HCT116 (cell line): Measurements from ENCODE around the gene IL20RA. TPM values are rescaled to one million over a fixed set of nuclear protein-coding genes. Genes with fewer than 3 reads are reported as not detected.

Source experiments
- ATAC-seq: fragments of 200-7000 bp; cut with Tn5 transposase; 2 replicates; pipeline ENCODE4 v1.9.1; 2020; ENCODE audit warnings: mild to moderate bottlenecking, moderate library complexity
- BruUV-seq: library from RNA; stranded (reverse); fragments of 400-500 nt; replicated peaks from 2 replicates; lab custom pipeline; 2021; lab: Mats Ljungman, UMichigan
- CTCF ChIA-PET: fragments of 300-600 bp; sonication (Branson Sonifier 250); formaldehyde crosslinking; loops from one replicate; lab custom pipeline; 2021; ENCODE audit warnings: antibody characterized with exemption; lab: Charles Lee
- POLR2A ChIA-PET: fragments of 300-600, 350-600 bp; sonication (Branson Sonifier 250); formaldehyde crosslinking; loops from one replicate; lab custom pipeline; 2021; ENCODE audit warnings: antibody characterized with exemption; lab: Charles Lee
- RAD21 ChIA-PET, 2 experiments: fragments of 300-600 bp; sonication (Branson Sonifier 250); formaldehyde crosslinking; loops; one replicate each; lab custom pipeline; 2023; ENCODE audit warnings: low total read pairs in 2 of 2; ENCODE audit not compliant: uncharacterized antibody in 2 of 2, unreplicated experiment in 2 of 2, low non-redundant PET in 1 of 2; lab: Charles Lee
- DNase-seq: peaks from one replicate; pipeline ENCODE4 v3.0.0-alpha.2; 2010; ENCODE audit warnings: low read depth, low spot score
- H2AFZ ChIP-seq: fragments of 200-600 bp; shearing (Covaris generic), sonication (generic); 2 replicates; pipeline ENCODE4 v1.6.1; 2017; ENCODE audit warnings: low read depth, mixed run types, mixed read lengths, antibody characterized with exemption, low read length; ENCODE audit not compliant: poor library complexity, severe bottlenecking
- H3K27ac ChIP-seq: 2 replicates; pipeline ENCODE4 v1.5.1; 2012; ENCODE audit warnings: low read depth, low read length
- H3K27me3 ChIP-seq: fragments of 200-600 bp; sonication (generic); 2 replicates; pipeline ENCODE4 v1.6.1; 2016; ENCODE audit warnings: mixed run types, low read length, mixed read lengths; ENCODE audit not compliant: insufficient read depth
- H3K36me3 ChIP-seq, 2 experiments: fragments of 200-500 bp in 1 of 2; fragments of 200-600 bp in 1 of 2; sonication (Bioruptor generic) in 1 of 2; sonication (generic) in 1 of 2; 2 replicates each; pipeline versions ENCODE4 v1.5.1 to v1.6.1; 2014 to 2016; ENCODE audit warnings: low read length in 2 of 2, inconsistent platforms in 1 of 2, mixed read lengths in 1 of 2, mixed run types in 1 of 2; ENCODE audit not compliant: insufficient read depth in 2 of 2, control insufficient read depth in 1 of 2
- H3K4me1 ChIP-seq, 2 experiments: fragments of 200-600 bp in 1 of 2; sonication (generic) in 1 of 2; 2 replicates each; pipeline versions ENCODE4 v1.5.1 to v1.6.1; 2012 to 2017; ENCODE audit warnings: low read length in 2 of 2, inconsistent platforms in 1 of 2, mild to moderate bottlenecking in 1 of 2, mixed read lengths in 1 of 2, mixed run types in 1 of 2, moderate library complexity in 1 of 2; ENCODE audit not compliant: insufficient read depth in 2 of 2, control insufficient read depth in 1 of 2
- H3K4me2 ChIP-seq: fragments of 200-600 bp; sonication (generic); 2 replicates; pipeline ENCODE4 v1.6.1; 2017; ENCODE audit warnings: mixed run types, low read length, mixed read lengths
- H3K4me3 ChIP-seq, 2 experiments: fragments of 200-600 bp in 1 of 2; sonication (generic) in 1 of 2; replicated peaks in 1 of 2; 2 replicates each; pipeline ENCODE4 v1.5.1; 2011 to 2016; ENCODE audit warnings: low read length in 2 of 2, control low read depth in 1 of 2, low read depth in 1 of 2, mild to moderate bottlenecking in 1 of 2, mixed read lengths in 1 of 2, mixed run types in 1 of 2
- H3K79me2 ChIP-seq: fragments of 200-600 bp; sonication (generic); 2 replicates; pipeline ENCODE4 v1.6.1; 2017; ENCODE audit warnings: mild to moderate bottlenecking, mixed run types, low read length, moderate library complexity, mixed read lengths; ENCODE audit not compliant: insufficient read depth
- H3K9ac ChIP-seq: fragments of 200-600 bp; sonication (generic); 2 replicates; pipeline ENCODE4 v1.6.1; 2016; ENCODE audit warnings: low read length, mixed read lengths
- H3K9me2 ChIP-seq: fragments of 200-600 bp; sonication (generic), shearing (Covaris generic); 2 replicates; pipeline ENCODE4 v1.6.1; 2017; ENCODE audit warnings: mixed run types, mild to moderate bottlenecking, moderate library complexity; ENCODE audit not compliant: insufficient read depth
- H3K9me3 ChIP-seq, 2 experiments: fragments of 200-500 bp in 1 of 2; fragments of 200-600 bp in 1 of 2; sonication (Bioruptor generic) in 1 of 2; sonication (generic) in 1 of 2; 2 replicates each; pipeline ENCODE4 v1.6.1; 2014 to 2017; ENCODE audit warnings: low read length in 2 of 2, mixed read lengths in 2 of 2, inconsistent platforms in 1 of 2, low read depth in 1 of 2, mild to moderate bottlenecking in 1 of 2, mixed run types in 1 of 2, moderate library complexity in 1 of 2; ENCODE audit not compliant: control insufficient read depth in 1 of 2, insufficient read depth in 1 of 2
- H4K20me1 ChIP-seq: fragments of 200-600 bp; sonication (generic), shearing (Covaris generic); 2 replicates; pipeline ENCODE4 v1.6.1; 2017; ENCODE audit warnings: mixed run types, mild to moderate bottlenecking, moderate library complexity; ENCODE audit not compliant: insufficient read depth
- EZH2 ChIP-seq: fragments of 200-600 bp; sonication (generic); IDR thresholded peaks from 2 replicates; pipeline ENCODE4 v1.6.1; 2017; ENCODE audit warnings: antibody characterized with exemption, mixed run types
- POLR2AphosphoS5 ChIP-seq: IDR thresholded peaks from 2 replicates; pipeline ENCODE4 v1.6.1; 2011; ENCODE audit warnings: mild to moderate bottlenecking, low read depth, low read length, moderate library complexity
- SP1 ChIP-seq: IDR thresholded peaks from 2 replicates; pipeline ENCODE4 v1.6.1; 2012; ENCODE audit warnings: low read depth
- intact Hi-C: fragments of 100-400 bp; cut with micrococcal nuclease; formaldehyde crosslinking; loops from 2 replicates; pipeline ENCODE4 v1.10.0; 2022
- total RNA-seq: library from RNA; stranded (reverse); gene quantifications from one replicate; pipeline ENCODE4 v1.2.1, GENCODE V29; 2021; ENCODE audit not compliant: unreplicated experiment
- TF ChIP-seq, protein P1 (sequence below): IDR thresholded peaks from 2 replicates; pipeline ENCODE4 v1.6.1; 2012
- TF ChIP-seq, protein P2 (sequence below): IDR thresholded peaks from 2 replicates; pipeline ENCODE4 v1.6.1; 2011; ENCODE audit warnings: mild to moderate bottlenecking, low read length, moderate library complexity; ENCODE audit not compliant: insufficient replicate concordance; ENCODE audit errors: extremely low read depth
- TF ChIP-seq, protein P3 (sequence below): IDR thresholded peaks from 2 replicates; pipeline ENCODE4 v1.6.1; 2012; ENCODE audit warnings: low read depth

Gene IL20RA
- total RNA-seq, 1 experiment from 2014 or later: 1.1 TPM

DNA sequence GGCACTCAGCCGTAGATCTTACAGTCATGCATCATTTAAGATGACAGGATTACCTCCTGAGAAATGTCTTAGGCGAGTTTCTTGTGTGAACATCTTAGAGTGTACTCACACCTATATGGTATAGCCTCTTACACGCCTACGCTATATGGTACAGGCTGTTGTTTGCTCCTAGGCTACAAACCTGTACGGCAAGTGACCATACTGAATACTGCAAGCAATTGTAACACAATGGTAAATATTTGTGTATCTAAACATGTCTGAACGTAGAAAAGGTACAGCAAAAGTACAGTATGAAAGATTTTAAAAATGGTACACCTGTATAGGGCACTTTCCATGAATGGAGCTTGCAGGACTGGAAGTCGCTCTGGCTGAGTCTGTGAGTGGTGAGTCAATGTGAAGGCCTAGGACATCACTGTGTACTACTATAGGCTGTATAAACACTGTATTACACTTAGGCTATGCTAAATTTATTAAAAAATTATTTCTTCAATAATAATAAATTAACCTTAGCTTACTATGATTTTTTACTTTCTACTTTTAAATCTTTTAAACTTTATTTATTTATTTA is 541 bp upstream of the IL20RA start (continued):
- TF ChIP-seq, protein P1, sequence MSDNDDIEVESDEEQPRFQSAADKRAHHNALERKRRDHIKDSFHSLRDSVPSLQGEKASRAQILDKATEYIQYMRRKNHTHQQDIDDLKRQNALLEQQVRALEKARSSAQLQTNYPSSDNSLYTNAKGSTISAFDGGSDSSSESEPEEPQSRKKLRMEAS: no peak
- no peak for TF ChIP-seq EZH2

DNA sequence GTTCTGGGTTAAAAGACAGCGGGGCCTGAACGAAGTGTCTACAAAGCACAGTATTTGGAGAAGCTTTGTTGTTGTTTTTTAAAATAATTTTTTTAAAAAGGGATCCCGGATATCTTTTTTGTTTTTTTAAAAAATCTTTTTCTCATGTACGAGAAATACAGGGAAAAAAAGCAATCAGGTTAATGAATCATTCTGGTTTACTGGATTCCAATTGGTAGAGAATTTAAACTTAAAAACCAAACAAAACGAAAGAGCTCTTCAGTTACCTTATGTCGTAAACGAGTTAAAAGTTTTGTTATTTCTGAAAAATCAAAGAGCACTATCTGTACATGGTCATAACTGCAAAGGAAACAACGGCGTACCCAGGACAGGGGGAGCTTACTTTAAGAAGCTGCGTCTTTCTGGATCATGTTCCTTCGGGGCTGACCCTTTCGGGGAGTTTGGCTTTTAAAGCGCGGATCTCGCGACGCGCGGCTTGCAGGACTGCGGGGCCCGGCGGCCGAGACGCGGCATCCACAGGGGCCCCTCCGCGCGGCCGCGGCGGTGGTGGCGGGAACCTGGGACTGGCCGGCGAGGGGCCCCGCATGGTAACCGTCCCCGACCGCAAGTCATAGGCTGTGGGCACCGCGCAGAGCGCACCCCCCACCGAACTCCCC is 927 bp downstream of the IL20RA start:
- Histone ChIP-seq H2AFZ (peak overlapping the region; percentile 75), H3K27ac (peak overlapping the region; percentile 43; the same call in 1 of the 2 replicates), H3K79me2 (no peaks in the 10 kb centered on the region)
- intact Hi-C loops: no loop called here
- TF ChIP-seq POLR2AphosphoS5 (peak; percentile 17; the same call in 1 of the 2 replicates), SP1 (no peak)
- TF ChIP-seq, protein P2, sequence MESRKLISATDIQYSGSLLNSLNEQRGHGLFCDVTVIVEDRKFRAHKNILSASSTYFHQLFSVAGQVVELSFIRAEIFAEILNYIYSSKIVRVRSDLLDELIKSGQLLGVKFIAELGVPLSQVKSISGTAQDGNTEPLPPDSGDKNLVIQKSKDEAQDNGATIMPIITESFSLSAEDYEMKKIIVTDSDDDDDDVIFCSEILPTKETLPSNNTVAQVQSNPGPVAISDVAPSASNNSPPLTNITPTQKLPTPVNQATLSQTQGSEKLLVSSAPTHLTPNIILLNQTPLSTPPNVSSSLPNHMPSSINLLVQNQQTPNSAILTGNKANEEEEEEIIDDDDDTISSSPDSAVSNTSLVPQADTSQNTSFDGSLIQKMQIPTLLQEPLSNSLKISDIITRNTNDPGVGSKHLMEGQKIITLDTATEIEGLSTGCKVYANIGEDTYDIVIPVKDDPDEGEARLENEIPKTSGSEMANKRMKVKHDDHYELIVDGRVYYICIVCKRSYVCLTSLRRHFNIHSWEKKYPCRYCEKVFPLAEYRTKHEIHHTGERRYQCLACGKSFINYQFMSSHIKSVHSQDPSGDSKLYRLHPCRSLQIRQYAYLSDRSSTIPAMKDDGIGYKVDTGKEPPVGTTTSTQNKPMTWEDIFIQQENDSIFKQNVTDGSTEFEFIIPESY: no peak
- TF ChIP-seq, protein P1: 0 out of 2 replicates have a peak, but pooled peaks have one; percentile 22
- TF ChIP-seq, protein P3, sequence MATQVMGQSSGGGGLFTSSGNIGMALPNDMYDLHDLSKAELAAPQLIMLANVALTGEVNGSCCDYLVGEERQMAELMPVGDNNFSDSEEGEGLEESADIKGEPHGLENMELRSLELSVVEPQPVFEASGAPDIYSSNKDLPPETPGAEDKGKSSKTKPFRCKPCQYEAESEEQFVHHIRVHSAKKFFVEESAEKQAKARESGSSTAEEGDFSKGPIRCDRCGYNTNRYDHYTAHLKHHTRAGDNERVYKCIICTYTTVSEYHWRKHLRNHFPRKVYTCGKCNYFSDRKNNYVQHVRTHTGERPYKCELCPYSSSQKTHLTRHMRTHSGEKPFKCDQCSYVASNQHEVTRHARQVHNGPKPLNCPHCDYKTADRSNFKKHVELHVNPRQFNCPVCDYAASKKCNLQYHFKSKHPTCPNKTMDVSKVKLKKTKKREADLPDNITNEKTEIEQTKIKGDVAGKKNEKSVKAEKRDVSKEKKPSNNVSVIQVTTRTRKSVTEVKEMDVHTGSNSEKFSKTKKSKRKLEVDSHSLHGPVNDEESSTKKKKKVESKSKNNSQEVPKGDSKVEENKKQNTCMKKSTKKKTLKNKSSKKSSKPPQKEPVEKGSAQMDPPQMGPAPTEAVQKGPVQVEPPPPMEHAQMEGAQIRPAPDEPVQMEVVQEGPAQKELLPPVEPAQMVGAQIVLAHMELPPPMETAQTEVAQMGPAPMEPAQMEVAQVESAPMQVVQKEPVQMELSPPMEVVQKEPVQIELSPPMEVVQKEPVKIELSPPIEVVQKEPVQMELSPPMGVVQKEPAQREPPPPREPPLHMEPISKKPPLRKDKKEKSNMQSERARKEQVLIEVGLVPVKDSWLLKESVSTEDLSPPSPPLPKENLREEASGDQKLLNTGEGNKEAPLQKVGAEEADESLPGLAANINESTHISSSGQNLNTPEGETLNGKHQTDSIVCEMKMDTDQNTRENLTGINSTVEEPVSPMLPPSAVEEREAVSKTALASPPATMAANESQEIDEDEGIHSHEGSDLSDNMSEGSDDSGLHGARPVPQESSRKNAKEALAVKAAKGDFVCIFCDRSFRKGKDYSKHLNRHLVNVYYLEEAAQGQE: no peak
- TF ChIP-seq, all 23 proteins: peak for 2
- ATAC-seq: peak; percentile 75
- peak overlapping the region; percentile 91 for H3K4me2 ChIP-seq
- no peaks in the 10 kb centered on the region for H4K20me1 ChIP-seq
- ChIA-PET CTCF (interaction anchor here (0.6 to 1.0 kb wide), 4 partner anchors 30 to 487 kb away, joined by 3 to 6 read pairs (median 4); no protein-coding TSS in a partner anchor), POLR2A (no interaction called here), RAD21 (interaction anchor here in 1 of 2 experiments (0.5 kb wide), 1 partner anchor 465 kb away, joined by 4 read pairs; no protein-coding TSS in a partner anchor)
- no peak for DNase-seq
- no peaks in the 10 kb centered on the region for H3K9me3 ChIP-seq
- H3K27me3 ChIP-seq: peaks cover 5% of the 10 kb centered on the region; the same call in 1 of the 2 replicates
- no TSS peak for BruUV-seq
- no peaks in the 10 kb centered on the region for H3K36me3 ChIP-seq
- H3K4me3 ChIP-seq: peak overlapping the region; percentile 49 to 68
- no peaks in the 10 kb centered on the region for H3K9me2 ChIP-seq
- H3K9ac ChIP-seq: peak overlapping the region; percentile 66
- peaks cover 2 to 15% of the 10 kb centered on the region in 2 experiments; a peak in 3 of 4 replicates for H3K4me1 ChIP-seq
